Measurements from ENCODE around the gene SMTN.

SMTN gene

GRCh38 chr22:31142285-31142684 lies 61.2 kb downstream of the SMTN start:
- intact Hi-C loops (cut with micrococcal nuclease): no loop called here
- Mint-ChIP-seq H3K9me3 (peaks cover 4% of the 10 kb centered on the region), H3K4me1 (ENCODE audit: low read depth) (no peaks in the 10 kb centered on the region), H3K4me3 (no peak overlapping the region), H3K36me3 (ENCODE audit: low read depth) (no peaks in the 10 kb centered on the region), H3K27me3 (peaks cover 9% of the 10 kb centered on the region), H3K27ac (no peak overlapping the region)

GRCh38 chr22:31143038-31143437 lies 61.9 kb downstream of the SMTN start:
- intact Hi-C loops (cut with micrococcal nuclease): no loop called here

GRCh38 chr22:31143537-31143936 lies 62.4 kb downstream of the SMTN start:
- Mint-ChIP-seq H3K4me3 (no peak overlapping the region), H3K4me1 (ENCODE audit: low read depth) (no peaks in the 10 kb centered on the region)
- intact Hi-C loops (cut with micrococcal nuclease): no loop called here

More at GRCh38 chr22:31143038-31143437, 61.9 kb downstream of the SMTN start:
- peaks cover 10% of the 10 kb centered on the region for H3K9me3 Mint-ChIP-seq
- no peak overlapping the region for H3K27ac Mint-ChIP-seq
- no peak overlapping the region for H3K4me3 Mint-ChIP-seq
- H3K36me3 Mint-ChIP-seq (ENCODE audit: low read depth): no peaks in the 10 kb centered on the region
- peaks cover 9% of the 10 kb centered on the region for H3K27me3 Mint-ChIP-seq
- no peaks in the 10 kb centered on the region for H3K4me1 Mint-ChIP-seq (ENCODE audit: low read depth)

GRCh38 chr22:31144223-31144622 lies 63.1 kb downstream of the SMTN start:
- Mint-ChIP-seq H3K27ac (no peak overlapping the region), H3K36me3 (ENCODE audit: low read depth) (no peaks in the 10 kb centered on the region), H3K4me3 (no peak overlapping the region), H3K9me3 (peaks cover 10% of the 10 kb centered on the region), H3K27me3 (peaks cover 9% of the 10 kb centered on the region), H3K4me1 (ENCODE audit: low read depth) (peaks cover 6% of the 10 kb centered on the region)
- intact Hi-C loops (cut with micrococcal nuclease): no loop called here

More at GRCh38 chr22:31143537-31143936, 62.4 kb downstream of the SMTN start:
- no peak overlapping the region for H3K27ac Mint-ChIP-seq
- peaks cover 9% of the 10 kb centered on the region for H3K27me3 Mint-ChIP-seq
- peaks cover 10% of the 10 kb centered on the region for H3K9me3 Mint-ChIP-seq
- no peaks in the 10 kb centered on the region for H3K36me3 Mint-ChIP-seq (ENCODE audit: low read depth)

- Mint-ChIP-seq H3K9me3 (peaks cover 10% of the 10 kb centered on the region), H3K27ac (no peak overlapping the region), H3K36me3 (ENCODE audit: low read depth) (no peaks in the 10 kb centered on the region), H3K27me3 (peaks cover 5% of the 10 kb centered on the region), H3K4me3 (no peak overlapping the region), H3K4me1 (ENCODE audit: low read depth) (peaks cover 7% of the 10 kb centered on the region)
- intact Hi-C loops (cut with micrococcal nuclease): loop anchor here (2.0 to 5.0 kb wide), 4 partner anchors 41 to 386 kb away; partner anchors contain the start of gene SELENOM
These were observed 67.4 kb downstream of the SMTN start for GRCh38 chr22:31148488-31148887.

GRCh38 chr22:31148953-31149627 lies 68.0 kb downstream of the SMTN start:
- intact Hi-C loops (cut with micrococcal nuclease): loop anchor here (2.0 to 5.0 kb wide), 4 partner anchors 42 to 387 kb away; partner anchors contain the start of gene SELENOM
- H3K4me1 Mint-ChIP-seq (ENCODE audit: low read depth): peaks cover 7% of the 10 kb centered on the region

GRCh38 chr22:31150615-31151014 lies 69.5 kb downstream of the SMTN start:
- Mint-ChIP-seq H3K27me3 (peaks cover 4% of the 10 kb centered on the region), H3K27ac (no peak overlapping the region), H3K9me3 (peaks cover 10% of the 10 kb centered on the region), H3K4me3 (no peak overlapping the region), H3K4me1 (ENCODE audit: low read depth) (peaks cover 7% of the 10 kb centered on the region), H3K36me3 (ENCODE audit: low read depth) (no peaks in the 10 kb centered on the region)
- intact Hi-C loops (cut with micrococcal nuclease): no loop called here

More at GRCh38 chr22:31148953-31149627, 68.0 kb downstream of the SMTN start:
- no peaks in the 10 kb centered on the region for H3K36me3 Mint-ChIP-seq (ENCODE audit: low read depth)
- no peak overlapping the region for H3K4me3 Mint-ChIP-seq
- H3K9me3 Mint-ChIP-seq: peaks cover 10% of the 10 kb centered on the region
- no peak overlapping the region for H3K27ac Mint-ChIP-seq
- H3K27me3 Mint-ChIP-seq: peaks cover 5% of the 10 kb centered on the region

- no peak overlapping the region for H3K4me3 Mint-ChIP-seq
- H3K27ac Mint-ChIP-seq: no peak overlapping the region
- H3K4me1 Mint-ChIP-seq (ENCODE audit: low read depth): peaks cover 7% of the 10 kb centered on the region
- peaks cover 4% of the 10 kb centered on the region for H3K27me3 Mint-ChIP-seq
- H3K9me3 Mint-ChIP-seq: peaks cover 10% of the 10 kb centered on the region
- intact Hi-C loops (cut with micrococcal nuclease): no loop called here
- H3K36me3 Mint-ChIP-seq (ENCODE audit: low read depth): no peaks in the 10 kb centered on the region
These were observed 70.8 kb downstream of the SMTN start for GRCh38 chr22:31151872-31152271.

- intact Hi-C loops (cut with micrococcal nuclease): no loop called here
- H3K27me3 Mint-ChIP-seq: peaks cover 8% of the 10 kb centered on the region
- H3K36me3 Mint-ChIP-seq (ENCODE audit: low read depth): no peaks in the 10 kb centered on the region
- no peaks in the 10 kb centered on the region for H3K9me3 Mint-ChIP-seq
- no peak overlapping the region for H3K4me3 Mint-ChIP-seq
- peaks cover 7% of the 10 kb centered on the region for H3K4me1 Mint-ChIP-seq (ENCODE audit: low read depth)
- no peak overlapping the region for H3K27ac Mint-ChIP-seq
These were observed 72.2 kb downstream of the SMTN start for GRCh38 chr22:31153357-31153756.
